Measurements from ENCODE around the gene SPOCD1. TPM values are rescaled to one million over a fixed set of nuclear protein-coding genes. Genes with fewer than 3 reads are reported as not detected.
A peak's percentile ranks its signal among the peaks of the same experiment; 100 is the strongest.

SPOCD1 gene
- total and polyA plus RNA-seq, 2 of the 4 experiments (the other 2 are of a cell fraction) = 59.7 to 132 TPM

GRCh38 chr1:31745096-31745945 is 70.5 kb downstream of the SPOCD1 start:
- no peak overlapping the region for H2BK120ac ChIP-seq (ENCODE audit: low read depth, low read length)
- H4K5ac ChIP-seq (ENCODE audit: low read depth, low read length) = no peak overlapping the region
- in situ Hi-C loops (cut with MboI; ENCODE audit: low sequenced_read_pairs) = loop anchor here (10.0 kb wide), 1 partner anchor 81 kb away; no protein-coding TSS in a partner anchor
- peaks cover 14% of the 10 kb centered on the region; the same call in 1 of the 2 replicates for H3K4me1 ChIP-seq (ENCODE audit: control insufficient read depth, insufficient read depth, low read length)
- no peak overlapping the region for H3K56ac ChIP-seq (ENCODE audit: extremely low read depth, insufficient read depth, low read length)
- no peak overlapping the region for H3K27ac ChIP-seq (ENCODE audit: insufficient read depth, low read length)
- H3K4me3 ChIP-seq (ENCODE audit: insufficient read depth, low read depth, low read length) = no peak overlapping the region
- no peaks in the 10 kb centered on the region for H3K36me3 ChIP-seq (ENCODE audit: control insufficient read depth, insufficient read depth, low read length)
- CTCF ChIA-PET = interaction anchor here (0.6 to 1.7 kb wide), 15 partner anchors 9 to 316 kb away, joined by 3 to 9 read pairs (median 4); partner anchors contain the start of genes COL16A1 and PEF1
- H3K23ac ChIP-seq (ENCODE audit: low read depth, low read length) = no peak overlapping the region
- peaks cover 2% of the 10 kb centered on the region; the same call in 1 of the 2 replicates for H3K9me1 ChIP-seq (ENCODE audit: insufficient read depth, low read length)
- no peak overlapping the region for H3K9ac ChIP-seq (ENCODE audit: low read depth, low read length)
- intact Hi-C loops (cut with micrococcal nuclease) = loop anchor here (1.0 to 5.0 kb wide), 3 partner anchors 43 to 183 kb away; partner anchors contain the start of gene COL16A1
- H3K9me3 ChIP-seq (ENCODE audit: control insufficient read depth, insufficient read depth, low read length) = no peaks in the 10 kb centered on the region
- POLR2A ChIA-PET (ENCODE audit: unreplicated experiment) = interaction anchor here (0.6 to 0.8 kb wide), 2 partner anchors 16 to 41 kb away, joined by 3 to 4 read pairs; partner anchors contain the start of gene COL16A1
- 0 out of 4 replicates have a peak, but pooled peaks cover 0 to 3% of the 10 kb centered on the region in 2 experiments for H3K79me1 ChIP-seq (ENCODE audit: low read depth in 1 of 2, low read length in 2 of 2)
- 88% methylated on average over 1 of the region's 4 CpGs; no CpG with 5 or more reads in 1 of the 2 experiments for WGBS, 2 experiments (ENCODE audit: extremely low coverage in 2 of 2, insufficient read length in 1 of 2)
- H4K20me1 ChIP-seq (ENCODE audit: insufficient read depth, low read length) = peaks cover 21% of the 10 kb centered on the region; the same call in 1 of the 2 replicates
- no peak overlapping the region for H4K91ac ChIP-seq (ENCODE audit: insufficient read depth, low read depth, low read length)
- H2BK5ac ChIP-seq (ENCODE audit: low read depth, low read length, poor library complexity, severe bottlenecking) = no peak overlapping the region
- no peak overlapping the region for H3K4ac ChIP-seq (ENCODE audit: low read depth, low read length)
- dilution Hi-C loops (cut with HindIII; ENCODE audit: low sequenced_read_pairs, unreplicated experiment) = no loop called here
- ATAC-seq (ENCODE audit: low read depth) (peak; percentile 96), DNase-seq (peak; percentile 53)
- no peak overlapping the region for H3K18ac ChIP-seq (ENCODE audit: low read depth, low read length)
- no peak overlapping the region for H3K4me2 ChIP-seq (ENCODE audit: low read depth, low read length)
- BruUV-seq (replicated peaks) = no TSS peak
- H2AFZ ChIP-seq (replicated peaks; ENCODE audit: low read length, poor library complexity) = peak overlapping the region; percentile 47
- H2AK9ac ChIP-seq (replicated peaks; ENCODE audit: low read depth, low read length, poor library complexity) = peak overlapping the region; percentile 87
- H2BK15ac ChIP-seq (ENCODE audit: low read depth, low read length) = no peak overlapping the region
- no peak overlapping the region for H3K14ac ChIP-seq (replicated peaks; ENCODE audit: low read depth, low read length)
- H3K27me3 ChIP-seq (ENCODE audit: control insufficient read depth, insufficient read depth, low read length) = no peaks in the 10 kb centered on the region
- H2BK20ac ChIP-seq (ENCODE audit: low read depth, low read length) = no peak overlapping the region
- H2AK5ac ChIP-seq (ENCODE audit: low read depth, low read length) = no peak overlapping the region
- H4K8ac ChIP-seq (ENCODE audit: low read depth in 2 of 2, low read length in 2 of 2) = no peak overlapping the region
- TF ChIP-seq, protein P1, sequence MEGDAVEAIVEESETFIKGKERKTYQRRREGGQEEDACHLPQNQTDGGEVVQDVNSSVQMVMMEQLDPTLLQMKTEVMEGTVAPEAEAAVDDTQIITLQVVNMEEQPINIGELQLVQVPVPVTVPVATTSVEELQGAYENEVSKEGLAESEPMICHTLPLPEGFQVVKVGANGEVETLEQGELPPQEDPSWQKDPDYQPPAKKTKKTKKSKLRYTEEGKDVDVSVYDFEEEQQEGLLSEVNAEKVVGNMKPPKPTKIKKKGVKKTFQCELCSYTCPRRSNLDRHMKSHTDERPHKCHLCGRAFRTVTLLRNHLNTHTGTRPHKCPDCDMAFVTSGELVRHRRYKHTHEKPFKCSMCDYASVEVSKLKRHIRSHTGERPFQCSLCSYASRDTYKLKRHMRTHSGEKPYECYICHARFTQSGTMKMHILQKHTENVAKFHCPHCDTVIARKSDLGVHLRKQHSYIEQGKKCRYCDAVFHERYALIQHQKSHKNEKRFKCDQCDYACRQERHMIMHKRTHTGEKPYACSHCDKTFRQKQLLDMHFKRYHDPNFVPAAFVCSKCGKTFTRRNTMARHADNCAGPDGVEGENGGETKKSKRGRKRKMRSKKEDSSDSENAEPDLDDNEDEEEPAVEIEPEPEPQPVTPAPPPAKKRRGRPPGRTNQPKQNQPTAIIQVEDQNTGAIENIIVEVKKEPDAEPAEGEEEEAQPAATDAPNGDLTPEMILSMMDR (conservative IDR thresholded peaks at IDR 0.05; ENCODE audit: low read depth, low read length) = peak; percentile 89
- TF ChIP-seq CHD1 (IDR thresholded peaks at IDR 0.05; ENCODE audit: low read depth, low read length) = no peak
- no peak for TF ChIP-seq FOS (IDR thresholded peaks at IDR 0.05; ENCODE audit: low read depth, low read length)
- no peak for TF ChIP-seq ELK1 (IDR thresholded peaks at IDR 0.05; ENCODE audit: borderline replicate concordance, low read depth, low read length)
- no peak for TF ChIP-seq RCOR1 (IDR thresholded peaks at IDR 0.05; ENCODE audit: insufficient replicate concordance, low read length)
- TF ChIP-seq MAFK (IDR thresholded peaks at IDR 0.05; ENCODE audit: low read depth, low read length) = no peak
- TF ChIP-seq MXI1 (IDR thresholded peaks at IDR 0.05; ENCODE audit: borderline replicate concordance, low read depth, low read length) = no peak
- no peak for TF ChIP-seq CEBPB (IDR thresholded peaks at IDR 0.05; ENCODE audit: low read depth, low read length)
- no peak for TF ChIP-seq USF2 (IDR thresholded peaks at IDR 0.05; ENCODE audit: low read depth, low read length)
- TF ChIP-seq SMC3 (IDR thresholded peaks at IDR 0.05; ENCODE audit: low read depth, low read length) = peak; percentile 92
- no peak for TF ChIP-seq RFX5 (IDR thresholded peaks at IDR 0.05; ENCODE audit: low read depth, low read length)
- TF ChIP-seq RAD21 (IDR thresholded peaks at IDR 0.05; ENCODE audit: low read length) = peak; percentile 85
- TF ChIP-seq BHLHE40 (IDR thresholded peaks at IDR 0.05; ENCODE audit: low read depth, low read length) = no peak
- TF ChIP-seq POLR2A (IDR thresholded peaks at IDR 0.05; ENCODE audit: low read depth, low read length) = no peak
